HG03066 (cell line): Measurements from ENCODE around the gene RLN1.
A peak's percentile ranks its signal among the peaks of the same experiment; 100 is the strongest.
"Not testable (repeated sequence)": the region's sequence is repeated elsewhere in the genome, so short reads cannot be mapped to it uniquely, and the experiment has no call there.

ENCODE experiments used
- ATAC-seq: cut with Tn5 transposase; IDR thresholded peaks from one replicate; pipeline ENCODE4 v1.9.1; 2021; ENCODE audit warnings: low read depth; ENCODE audit not compliant: unreplicated experiment

RLN1 gene

GRCh38 chr9:5326187-5326586, 13.5 kb downstream of the RLN1 start:
- no peak for ATAC-seq

GRCh38 chr9:5321601-5322000, 18.1 kb downstream of the RLN1 start:
- not testable (repeated sequence) for ATAC-seq

GRCh38 chr9:5321058-5321457, 18.6 kb downstream of the RLN1 start:
- ATAC-seq = no peak

- not testable (repeated sequence) for ATAC-seq
These were observed 23.3 kb downstream of the RLN1 start for GRCh38 chr9:5316406-5316805.

GRCh38 chr9:5315187-5315923, 24.3 kb downstream of the RLN1 start:
- no peak for ATAC-seq

GRCh38 chr9:5310851-5311250, 28.8 kb downstream of the RLN1 start:
- ATAC-seq = no peak

GRCh38 chr9:5305741-5306140, 33.9 kb downstream of the RLN1 start:
- ATAC-seq = no peak

- ATAC-seq = peak; percentile 98
These were observed 35.6 kb downstream of the RLN1 start, which contains the start of gene RLN2 for GRCh38 chr9:5303840-5304795. Gene RLN2 (minus strand): TSS chr9:5304716. CDS start chr9:5304580, 136 bp downstream.

GRCh38 chr9:5301544-5301943, 38.1 kb downstream of the RLN1 start:
- ATAC-seq = no peak

GRCh38 chr9:5292141-5292540, 47.5 kb downstream of the RLN1 start:
- no peak for ATAC-seq

- ATAC-seq = no peak
These were observed 51.1 kb downstream of the RLN1 start for GRCh38 chr9:5288591-5288990.

GRCh38 chr9:5286262-5286661, 53.4 kb downstream of the RLN1 start:
- no peak for ATAC-seq
